GM23248 (cell line): ENCODE results near the gene TNFRSF6B. TPM values are rescaled to one million over a fixed set of nuclear protein-coding genes. Genes with fewer than 3 reads are reported as not detected.

ENCODE experiments used
- DNase-seq: peaks from one replicate; pipeline ENCODE4 v3.0.0-alpha.2; 2015
- H2AFZ ChIP-seq: fragments of 200-600 bp; sonication (generic); 2 replicates; pipeline ENCODE4 v1.6.1; 2016; ENCODE audit warnings: antibody characterized with exemption
- H3F3A ChIP-seq: fragments of 200-600 bp; sonication (generic); 2 replicates; pipeline ENCODE4 v1.6.1; 2016; ENCODE audit warnings: mild to moderate bottlenecking, antibody characterized with exemption, mixed run types; ENCODE audit not compliant: insufficient read depth
- H3K27ac ChIP-seq: fragments of 200-600 bp; sonication (generic); 2 replicates; pipeline ENCODE4 v1.5.1; 2016; ENCODE audit warnings: mild to moderate bottlenecking
- H3K27me3 ChIP-seq: fragments of 200-600 bp; sonication (generic); replicated peaks from 2 replicates; pipeline ENCODE4 v1.6.1; 2016; ENCODE audit warnings: mild to moderate bottlenecking; ENCODE audit not compliant: insufficient read depth
- H3K36me3 ChIP-seq: fragments of 200-600 bp; sonication (generic); 2 replicates; pipeline ENCODE4 v1.6.1; 2016; ENCODE audit warnings: low read depth, mild to moderate bottlenecking
- H3K4me1 ChIP-seq: fragments of 200-600 bp; sonication (generic); 2 replicates; pipeline ENCODE4 v1.6.1; 2016; ENCODE audit warnings: mild to moderate bottlenecking; ENCODE audit not compliant: insufficient read depth
- H3K4me2 ChIP-seq: fragments of 200-600 bp; sonication (generic); one replicate; pipeline ENCODE4 v1.6.1; 2016; ENCODE audit warnings: mild to moderate bottlenecking; ENCODE audit not compliant: unreplicated experiment
- H3K4me3 ChIP-seq: fragments of 200-600 bp; sonication (generic); 2 replicates; pipeline ENCODE4 v1.5.1; 2016; ENCODE audit warnings: mild to moderate bottlenecking
- H3K79me2 ChIP-seq: fragments of 200-600 bp; sonication (generic); 2 replicates; pipeline ENCODE4 v1.6.1; 2016; ENCODE audit warnings: mild to moderate bottlenecking; ENCODE audit not compliant: insufficient read depth
- H3K9ac ChIP-seq: fragments of 200-600 bp; sonication (generic); 2 replicates; pipeline ENCODE4 v1.6.1; 2016; ENCODE audit warnings: mild to moderate bottlenecking
- H3K9me2 ChIP-seq: fragments of 200-600 bp; sonication (generic); 2 replicates; pipeline ENCODE4 v1.6.1; 2016; ENCODE audit warnings: mixed run types, mild to moderate bottlenecking, moderate library complexity; ENCODE audit not compliant: insufficient read depth
- H3K9me3 ChIP-seq: fragments of 200-600 bp; sonication (generic); one replicate; pipeline ENCODE4 v1.6.1; 2017; ENCODE audit warnings: low read depth
- H4K20me1 ChIP-seq: fragments of 200-600 bp; sonication (generic); 2 replicates; pipeline ENCODE4 v1.6.0; 2016; ENCODE audit not compliant: insufficient read depth
- EZH2 ChIP-seq: fragments of 200-600 bp; sonication (generic); IDR thresholded peaks from 2 replicates; pipeline ENCODE4 v1.6.1; 2018; ENCODE audit warnings: antibody characterized with exemption, mild to moderate bottlenecking; ENCODE audit not compliant: insufficient read depth, poor library complexity, severe bottlenecking
- EZH2phosphoT487 ChIP-seq: fragments of 200-600 bp; sonication (generic); IDR thresholded peaks from 2 replicates; pipeline ENCODE4 v1.6.1; 2018; ENCODE audit warnings: antibody characterized with exemption, moderate library complexity, mild to moderate bottlenecking, low read depth; ENCODE audit not compliant: insufficient read depth
- WGBS, 2 experiments: methylation state at CpG; one replicate each; pipeline ENCODE4 v1.1.6; 2015 to 2017; ENCODE audit warnings: low lambda C conversion rate in 2 of 2, low coverage in 1 of 2; ENCODE audit errors: missing lambda C conversion rate in 2 of 2; 5-methylcytosine and 5-hydroxymethylcytosine counted together
- in situ Hi-C: fragments of 300-500 bp; cut with MboI; formaldehyde crosslinking; loops from 2 replicates; pipeline ENCODE4 v1.15.0; 2020
- polyA plus RNA-seq: library from polyadenylated mRNA; unstranded; fragments of >200 nt; fragmentation: Nextera tagmentation; extraction: Ambion mirVana; gene quantifications from 2 replicates; pipeline ENCODE4 v1.2.1, GENCODE V29; 2016
- total RNA-seq: library from RNA; depleted of rRNA; stranded (reverse); fragments of >200 nt; shearing (Covaris generic); gene quantifications from 2 replicates; pipeline ENCODE4 v1.2.3, GENCODE V29; 2014

Gene TNFRSF6B
- total and polyA plus RNA-seq, 2 experiments from 2014 or later, result 17.4 to 39.9 TPM

DNA sequence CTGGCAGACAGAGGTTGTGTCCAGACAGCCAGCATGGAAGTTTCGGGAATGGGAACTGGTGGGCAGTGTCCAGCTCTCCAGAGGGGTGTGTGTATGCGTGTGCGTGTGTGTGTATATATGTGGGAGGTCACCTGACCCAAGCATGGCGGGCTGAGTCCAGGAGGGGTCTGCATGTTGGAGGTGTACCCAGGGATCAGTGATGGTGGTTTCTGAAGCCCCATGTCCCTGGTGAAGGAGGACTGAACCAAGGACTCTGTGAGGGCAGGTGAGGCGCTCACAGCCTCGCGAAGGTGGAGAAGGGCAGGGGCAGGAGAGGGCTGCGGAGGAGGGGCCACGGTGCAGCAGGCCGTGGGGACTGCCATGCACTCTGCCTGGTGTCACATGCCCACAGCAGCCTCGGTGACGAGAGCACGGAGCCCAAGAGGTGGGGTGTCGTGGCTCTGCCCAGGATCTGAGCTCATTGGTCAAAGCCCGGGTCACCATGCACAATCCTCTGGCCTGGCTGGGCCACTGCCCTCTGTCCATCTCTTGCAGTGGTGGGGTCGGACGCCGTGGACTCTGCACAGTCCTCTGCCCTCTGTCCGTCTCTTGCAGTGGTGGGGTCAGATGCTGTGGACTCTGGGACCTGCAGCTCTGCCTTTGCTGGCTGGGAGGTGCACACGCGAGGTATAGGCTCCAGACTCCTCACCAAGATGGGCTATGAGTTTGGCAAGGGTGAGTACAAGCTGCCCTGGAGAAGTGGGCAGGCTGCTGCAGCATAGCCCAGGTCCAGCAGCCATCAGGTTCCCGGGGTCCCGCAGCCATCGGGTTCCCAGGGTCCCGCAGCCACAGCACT, 37.9 kb downstream of the TNFRSF6B start:
- Histone ChIP-seq H4K20me1 (no peaks in the 10 kb centered on the region), H3K9me3 (no peaks in the 10 kb centered on the region), H3K27ac (no peak overlapping the region), H3K4me2 (no peak overlapping the region), H3K79me2 (peaks cover 27% of the 10 kb centered on the region), H3K4me3 (no peak overlapping the region), H3F3A (no peaks in the 10 kb centered on the region), H3K9ac (no peak overlapping the region), H3K9me2 (no peaks in the 10 kb centered on the region), H2AFZ (no peak overlapping the region), H3K36me3 (no peaks in the 10 kb centered on the region), H3K4me1 (no peaks in the 10 kb centered on the region), H3K27me3 (no peaks in the 10 kb centered on the region)
- TF ChIP-seq EZH2 (no peak), EZH2phosphoT487 (no peak)
- in situ Hi-C loops, result no loop called here
- DNase-seq, result no peak
- WGBS, 2 experiments, result 93 to 96% methylated on average over 21 to 25 of the region's 25 CpGs

GRCh38 chr20:63734946-63735858, 38.8 kb downstream of the TNFRSF6B start:
- H3K27ac ChIP-seq, result no peak overlapping the region
- H3K36me3 ChIP-seq, result no peaks in the 10 kb centered on the region
- no peaks in the 10 kb centered on the region for H3K27me3 ChIP-seq
- H3K9me2 ChIP-seq, result no peaks in the 10 kb centered on the region
- no peaks in the 10 kb centered on the region for H4K20me1 ChIP-seq
- peaks cover 18% of the 10 kb centered on the region for H3K79me2 ChIP-seq
- no peaks in the 10 kb centered on the region for H3K9me3 ChIP-seq
- H3F3A ChIP-seq, result no peaks in the 10 kb centered on the region
- H3K4me2 ChIP-seq, result no peak overlapping the region
- TF ChIP-seq EZH2 (no peak), EZH2phosphoT487 (no peak)
- no peaks in the 10 kb centered on the region for H3K4me1 ChIP-seq
- H3K9ac ChIP-seq, result no peak overlapping the region
- no peak overlapping the region for H3K4me3 ChIP-seq
- 86 to 90% methylated on average over 31 to 45 of the region's 48 CpGs for WGBS, 2 experiments
- in situ Hi-C loops, result no loop called here
- H2AFZ ChIP-seq, result no peak overlapping the region
- no peak for DNase-seq

GRCh38 chr20:63735859-63736718, 39.6 kb downstream of the TNFRSF6B start, which contains the start of gene LIME1:
Gene LIME1, plus strand, starts transcription at chr20:63736664. Its CDS starts 886 bp downstream, at chr20:63737550.
- DNase-seq, result no peak
- H3K4me3 ChIP-seq, result no peak within 1 kb of the TSS
- no peak for TF ChIP-seq EZH2phosphoT487
- TF ChIP-seq EZH2, result no peak
- H3K27ac ChIP-seq, result no peak within 1 kb of the TSS
- no peaks in the 10 kb centered on the region for H3K9me3 ChIP-seq
- no peaks in the 10 kb centered on the region for H3K9me2 ChIP-seq
- no peak within 1 kb of the TSS for H3K4me2 ChIP-seq
- H3K4me1 ChIP-seq, result no peaks in the 10 kb centered on the region
- no peaks in the 10 kb centered on the region for H3F3A ChIP-seq
- no peaks in the 10 kb centered on the region for H3K27me3 ChIP-seq
- no peak within 1 kb of the TSS for H2AFZ ChIP-seq
- in situ Hi-C loops, result no loop called here
- WGBS, 2 experiments, result 89 to 91% methylated on average over 28 to 31 of the region's 31 CpGs
- H3K9ac ChIP-seq, result no peak within 1 kb of the TSS
- peaks cover 9% of the 10 kb centered on the region; the same call in 1 of the 2 replicates for H3K79me2 ChIP-seq
- H3K36me3 ChIP-seq, result no peaks in the 10 kb centered on the region
- H4K20me1 ChIP-seq, result no peaks in the 10 kb centered on the region
